HepG2 (cell line): ENCODE results near the gene SMARCB1. TPM values are rescaled to one million over a fixed set of nuclear protein-coding genes. Genes with fewer than 3 reads are reported as not detected.

Source experiments
- ATAC-seq: fragments of 200-7000 bp; cut with Tn5 transposase; 3 replicates; pipeline ENCODE4 v1.9.1; 2020; ENCODE audit warnings: mild to moderate bottlenecking, moderate library complexity
- Bru-seq: library from RNA; stranded (reverse); fragments of 400-500 nt; gene quantifications from one replicate; lab custom pipeline; 2021; lab: Mats Ljungman, UMichigan
- BruChase-seq, 2 experiments: library from RNA; stranded (reverse); fragments of 400-500 nt; gene quantifications; one replicate each; lab custom pipeline; 2021; lab: Mats Ljungman, UMichigan
- BruUV-seq: library from RNA; stranded (reverse); fragments of 400-500 nt; replicated peaks from 2 replicates; lab custom pipeline; 2021; lab: Mats Ljungman, UMichigan
- CTCF ChIA-PET: fragments of 300-600 bp; formaldehyde crosslinking; extraction: SDS; loops from one replicate; lab custom pipeline; 2021; ENCODE audit warnings: low total read pairs, inconsistent platforms, low intra/inter-chr PET ratio; lab: Yijun Ruan, JAX
- POLR2A ChIA-PET: fragments of 350-600 bp; sonication (Branson Sonifier 250); formaldehyde crosslinking; loops from one replicate; lab custom pipeline; 2020; ENCODE audit warnings: antibody characterized with exemption, inconsistent platforms; lab: Yijun Ruan, JAX
- DNase-seq: peaks from one replicate; pipeline ENCODE4 v3.0.0-alpha.2; 2015; ENCODE audit warnings: low spot score
- FAIRE-seq: peaks from 3 replicates; lab custom pipeline; 2011; peaks lifted over from hg19 to GRCh38; lab: Jason Lieb, UNC
- H2AFZ ChIP-seq: one replicate; pipeline ENCODE4 v1.6.1; 2011; ENCODE audit warnings: low read length, inconsistent platforms
- H3K27ac ChIP-seq: fragments of 300-600 bp; 3 replicates; pipeline ENCODE4 v1.8.0; 2011; ENCODE audit warnings: mixed run types, mild to moderate bottlenecking, mixed read lengths, low read length, inconsistent platforms; ENCODE audit not compliant: insufficient read depth; ENCODE audit errors: extremely low read length
- H3K27me3 ChIP-seq, 2 experiments: fragments of 200-600 bp in 1 of 2; 2 replicates in 1 of 2; 3 replicates in 1 of 2; pipeline versions ENCODE4 v1.6.0 to v1.8.0; 2011; ENCODE audit warnings: low read length in 2 of 2, mild to moderate bottlenecking in 2 of 2, moderate library complexity in 2 of 2, inconsistent platforms in 1 of 2; ENCODE audit not compliant: insufficient read depth in 2 of 2, control insufficient read depth in 1 of 2
- H3K36me3 ChIP-seq, 2 experiments: fragments of 200-600 bp in 1 of 2; replicated peaks in 1 of 2; 2 replicates in 1 of 2; 3 replicates in 1 of 2; pipeline versions ENCODE4 v1.5.1 to v1.8.0; 2011; ENCODE audit warnings: low read length in 2 of 2, inconsistent platforms in 1 of 2; ENCODE audit not compliant: insufficient read depth in 2 of 2, control insufficient read depth in 1 of 2
- H3K4me1 ChIP-seq: 2 replicates; pipeline ENCODE4 v1.5.1; 2012; ENCODE audit warnings: low read length, inconsistent platforms; ENCODE audit not compliant: insufficient read depth
- H3K4me2 ChIP-seq: 2 replicates; pipeline ENCODE4 v1.6.0; 2011; ENCODE audit warnings: low read depth, low read length, inconsistent platforms
- H3K4me3 ChIP-seq, 3 experiments: fragments of 200-600 bp in 1 of 3; sonication (generic), shearing (Covaris generic) in 1 of 3; replicated peaks in 1 of 3; 2 replicates each; pipeline ENCODE4 v1.5.1; 2011 to 2016; ENCODE audit warnings: low read length in 3 of 3, inconsistent platforms in 2 of 3, low read depth in 2 of 3, mild to moderate bottlenecking in 2 of 3, control low read depth in 1 of 3, mixed read lengths in 1 of 3; ENCODE audit not compliant: insufficient read depth in 1 of 3
- H3K79me2 ChIP-seq: one replicate; pipeline ENCODE4 v1.6.1; 2011; ENCODE audit warnings: low read length, inconsistent platforms; ENCODE audit not compliant: insufficient read depth
- H3K9ac ChIP-seq: 2 replicates; pipeline ENCODE4 v1.6.0; 2011; ENCODE audit warnings: mild to moderate bottlenecking, low read depth, low read length, inconsistent platforms; ENCODE audit not compliant: insufficient read depth
- H3K9me3 ChIP-seq: 2 replicates; pipeline ENCODE4 v1.5.1; 2012; ENCODE audit warnings: mild to moderate bottlenecking, low read length
- H4K20me1 ChIP-seq: 2 replicates; pipeline ENCODE4 v1.6.0; 2011; ENCODE audit warnings: inconsistent platforms, mild to moderate bottlenecking, low read length, moderate library complexity; ENCODE audit not compliant: insufficient read depth
- ASH2L ChIP-seq: fragments of 300-600, 200-600 bp; sonication (generic); IDR thresholded peaks from 2 replicates; pipeline ENCODE4 v1.7.0; 2017; ENCODE audit warnings: low read depth, mild to moderate bottlenecking, moderate library complexity, mixed read lengths, low read length; ENCODE audit not compliant: insufficient read length
- ATM ChIP-seq: fragments of 450-650 bp; IDR thresholded peaks from 2 replicates; pipeline ENCODE4 v1.7.1; 2017; ENCODE audit warnings: mild to moderate bottlenecking, borderline replicate concordance
- DPF2 ChIP-seq: sonication (generic); formaldehyde crosslinking; IDR thresholded peaks from 2 replicates; pipeline ENCODE4 v1.4.0; 2020; ENCODE audit warnings: mild to moderate bottlenecking, low read depth, missing genetic modification reagents, borderline replicate concordance
- KLF9 ChIP-seq: IDR thresholded peaks from 2 replicates; pipeline ENCODE4 v1.6.1; 2016; ENCODE audit warnings: low read depth
- MAZ ChIP-seq, 2 experiments: sonication (generic) in 1 of 2; formaldehyde crosslinking in 1 of 2; IDR thresholded peaks; 2 replicates each; pipeline versions ENCODE4 v1.5.0 to v1.6.1; 2012 to 2020; ENCODE audit warnings: low read depth in 2 of 2, mild to moderate bottlenecking in 2 of 2, borderline replicate concordance in 1 of 2, improper control_type of control experiment in 1 of 2, low read length in 1 of 2, missing genetic modification reagents in 1 of 2, moderate library complexity in 1 of 2
- MXD3 ChIP-seq: IDR thresholded peaks from 2 replicates; pipeline ENCODE4 v1.6.1; 2016; ENCODE audit warnings: mild to moderate bottlenecking, missing biosample characterization, missing genetic modification reagents
- RBM39 ChIP-seq: fragments of 200-400 bp; formaldehyde crosslinking; IDR thresholded peaks from one replicate; pipeline ENCODE4 v1.6.1; 2018; ENCODE audit warnings: antibody characterized with exemption, mild to moderate bottlenecking, low read depth, low read length; ENCODE audit not compliant: poor library complexity, severe bottlenecking
- SOX6 ChIP-seq, 2 experiments: fragments of 450-650 bp in 1 of 2; sonication (generic) in 1 of 2; formaldehyde crosslinking in 1 of 2; IDR thresholded peaks; 2 replicates each; pipeline versions ENCODE4 v1.4.0 to v1.6.1; 2017 to 2020; ENCODE audit warnings: antibody characterized with exemption in 1 of 2, mild to moderate bottlenecking in 1 of 2, missing genetic modification reagents in 1 of 2
- TBP ChIP-seq: sonication (generic); formaldehyde crosslinking; IDR thresholded peaks from 2 replicates; pipeline ENCODE4 v1.5.0; 2020; ENCODE audit warnings: missing genetic modification reagents
- ZFYVE20 ChIP-seq: sonication (generic); formaldehyde crosslinking; IDR thresholded peaks from 2 replicates; pipeline ENCODE4 v1.8.0; 2023; ENCODE audit warnings: low read depth, mild to moderate bottlenecking, moderate library complexity, missing genetic modification reagents, borderline replicate concordance
- ZNF30 ChIP-seq: sonication (generic); formaldehyde crosslinking; IDR thresholded peaks from 2 replicates; pipeline ENCODE4 v1.5.0; 2020; ENCODE audit warnings: mild to moderate bottlenecking, missing genetic modification reagents
- ZNF530 ChIP-seq: sonication (generic); formaldehyde crosslinking; IDR thresholded peaks from 2 replicates; pipeline ENCODE4 v1.5.0; 2020; ENCODE audit warnings: low read depth, mild to moderate bottlenecking, missing genetic modification reagents
- ZNF770 ChIP-seq: sonication (generic); formaldehyde crosslinking; IDR thresholded peaks from 2 replicates; pipeline ENCODE4 v1.5.0; 2020; ENCODE audit warnings: mild to moderate bottlenecking, missing genetic modification reagents
- WGBS: methylation state at CpG from one replicate; pipeline ENCODE4 v1.1.6; 2017; ENCODE audit warnings: low lambda C conversion rate; 5-methylcytosine and 5-hydroxymethylcytosine counted together
- in situ Hi-C: cut with HindIII; loops from 2 replicates; pipeline ENCODE4 v1.10.0; 2017; ENCODE audit warnings: low pct_unique_long_range_greater_than_20kb; ENCODE audit not compliant: extremely low pct_ligation_motif_present
- intact Hi-C: fragments of 100-400 bp; cut with micrococcal nuclease; formaldehyde crosslinking; loops from one replicate; pipeline ENCODE4 v1.10.0; 2022; ENCODE audit not compliant: unreplicated experiment
- long read RNA-seq, 2 experiments: library from RNA in 1 of 2; library from polyadenylated mRNA in 1 of 2; stranded (forward) in 1 of 2; unstranded in 1 of 2; transcript quantifications; one replicate each; pipeline ENCODE4 v2.0.0, GENCODE V29; 2019 to 2022
- polyA minus RNA-seq, 3 experiments: library from RNA; depleted of rRNA, polyadenylated mRNA; stranded (reverse); fragments of >200 nt; gene quantifications; 2 replicates each; pipeline ENCODE4 v1.2.3, GENCODE V29; 2011; ENCODE audit warnings: low replicate concordance in 1 of 3
- polyA plus RNA-seq, 8 experiments: library from polyadenylated mRNA; depleted of rRNA in 3 of 8; stranded (reverse) in 7 of 8; unstranded in 1 of 8; fragments of >200 nt; fragmentation: Illumina TruSeq in 4 of 8; extraction: Trizol in 4 of 8; gene quantifications; 2 replicates each; pipeline versions ENCODE4 v1.2.1 to v1.2.3, GENCODE V29; 2011 to 2016; ENCODE audit warnings: low read depth in 4 of 8, missing spikeins in 1 of 8, mixed read lengths in 1 of 8; ENCODE audit not compliant: insufficient read depth in 1 of 8
- total RNA-seq, 5 experiments: library from RNA; depleted of rRNA; stranded (reverse); fragments of >200 nt; fragmentation: Illumina TruSeq; extraction: Trizol; gene quantifications; 2 replicates each; pipeline ENCODE4 v1.2.3, GENCODE V29; 2016; ENCODE audit warnings: low read depth in 1 of 5

The SMARCB1 gene
- total RNA-seq (2016; rRNA removed; fragmentation: Illumina TruSeq; extraction: Trizol) (74.0 and 75.8 TPM in 2 replicates), polyA plus RNA-seq (2011; rRNA removed) (150 and 166 TPM in 2 replicates), polyA minus RNA-seq (2011; rRNA and poly(A)+ RNA removed; ENCODE audit: low replicate concordance) (77.2 and 97.6 TPM in 2 replicates), Bru-seq, nascent RNA (percentile 70 among the genes with signal in this experiment), BruChase-seq, experiment 1, labeled RNA remaining after a 6-hour chase (percentile 84 among the genes with signal in this experiment), BruChase-seq, experiment 2, labeled RNA remaining after a 2-hour chase (percentile 78 among the genes with signal in this experiment)
- total RNA-seq (2016; cell fraction: cytosol; rRNA removed; fragmentation: Illumina TruSeq; extraction: Trizol; ENCODE audit: low read depth): 49.5 and 56.5 TPM in 2 replicates
- total RNA-seq (2016; cell fraction: insoluble cytoplasmic fraction; rRNA removed; fragmentation: Illumina TruSeq; extraction: Trizol): 57.1 and 69.6 TPM in 2 replicates
- 60.2 and 66.9 TPM in 2 replicates for total RNA-seq (2016; cell fraction: membrane; rRNA removed; fragmentation: Illumina TruSeq; extraction: Trizol)
- total RNA-seq (2016; cell fraction: nucleus; rRNA removed; fragmentation: Illumina TruSeq; extraction: Trizol): 33.7 and 37.0 TPM in 2 replicates
- 110 and 129 TPM in 2 replicates for polyA plus RNA-seq (2011; cell fraction: cytosol; rRNA removed)
- polyA plus RNA-seq (2011; cell fraction: nucleus; rRNA removed): 88.0 and 96.6 TPM in 2 replicates
- polyA plus RNA-seq (2012): 99.4 and 113 TPM in 2 replicates
- polyA plus RNA-seq (2016; cell fraction: cytosol; fragmentation: Illumina TruSeq; extraction: Trizol; ENCODE audit: low read depth): 78.3 and 90.9 TPM in 2 replicates
- polyA plus RNA-seq (2016; cell fraction: insoluble cytoplasmic fraction; fragmentation: Illumina TruSeq; extraction: Trizol; ENCODE audit: low read depth): 127 and 143 TPM in 2 replicates
- polyA plus RNA-seq (2016; cell fraction: membrane; fragmentation: Illumina TruSeq; extraction: Trizol; ENCODE audit: low read depth): 82.2 and 92.9 TPM in 2 replicates
- polyA plus RNA-seq (2016; cell fraction: nucleus; fragmentation: Illumina TruSeq; extraction: Trizol; ENCODE audit: insufficient read depth, low read depth): 92.2 and 94.0 TPM in 2 replicates
- 35.3 and 48.0 TPM in 2 replicates for polyA minus RNA-seq (2011; cell fraction: cytosol; rRNA and poly(A)+ RNA removed)
- 55.2 and 55.9 TPM in 2 replicates for polyA minus RNA-seq (2011; cell fraction: nucleus; rRNA and poly(A)+ RNA removed)
- long read RNA-seq, experiment 1, full-length matches to known transcripts: 152 of 167 reads
- long read RNA-seq, experiment 1, partial matches to known transcripts: 8 of 167 reads
- long read RNA-seq, experiment 1, other reads (novel, unspliced or antisense): 7 of 167 reads
- long read RNA-seq, experiment 2, full-length matches to known transcripts: 236 of 308 reads
- long read RNA-seq, experiment 2, partial matches to known transcripts: 38 of 308 reads
- long read RNA-seq, experiment 2, other reads (novel, unspliced or antisense): 34 of 308 reads

- WGBS: 0% methylated on average over 17 of the region's 97 CpGs
- POLR2A ChIA-PET: interaction anchor here (0.6 to 7.1 kb wide), 7 partner anchors 12 to 70 kb away, joined by 3 to 201 read pairs (median 5); partner anchors contain the start of genes CHCHD10, MMP11 and SLC2A11
- FAIRE-seq (no peak), ATAC-seq (peak; percentile 43), DNase-seq (peak; percentile 70)
- no peaks in the 10 kb centered on the region for H3K9me3 ChIP-seq
- H3K36me3 ChIP-seq: peaks cover 4 to 7% of the 10 kb centered on the region in 2 experiments; a peak in 4 of 5 replicates
- peaks cover 44% of the 10 kb centered on the region for H3K79me2 ChIP-seq
- H3K27ac ChIP-seq: peak within 1 kb of the TSS; percentile 99
- intact Hi-C loops (loop anchor here (5.0 kb wide), 1 partner anchor 70 kb away; the partner anchor contains the start of gene SLC2A11), in situ Hi-C loops (no loop called here)
- H3K4me3 ChIP-seq: peak within 1 kb of the TSS; percentile 84 to 92 (median 90)
- H3K4me2 ChIP-seq: peak within 1 kb of the TSS; percentile 99
- peak within 1 kb of the TSS; percentile 58 for H2AFZ ChIP-seq
- no TSS peak for BruUV-seq
- peaks cover 71% of the 10 kb centered on the region for H3K4me1 ChIP-seq
- H4K20me1 ChIP-seq: peaks cover 23% of the 10 kb centered on the region
- H3K9ac ChIP-seq: peak within 1 kb of the TSS; percentile 99
- no peaks in the 10 kb centered on the region for H3K27me3 ChIP-seq
- CTCF ChIA-PET: no interaction called here
- TF ChIP-seq ZNF30 (CRISPR knock-in tag): no peak
- TF ChIP-seq ASH2L: peak; percentile 92
- TF ChIP-seq TBP (CRISPR knock-in tag): no peak
- TF ChIP-seq DPF2 (CRISPR knock-in tag): no peak
- no peak for TF ChIP-seq ATM
- TF ChIP-seq MAZ (IDR thresholded peaks at IDR 0.05; ENCODE audit: borderline replicate concordance, low read depth, low read length): 0 out of 2 replicates have a peak, but pooled peaks have one; percentile 31
- TF ChIP-seq MAZ (CRISPR knock-in tag; IDR thresholded peaks at IDR 0.05; ENCODE audit: low read depth): peak; percentile 59; the same call in 1 of the 2 replicates
- no peak; the same call in 1 of the 2 replicates for TF ChIP-seq ZNF770 (CRISPR knock-in tag)
- TF ChIP-seq ZFYVE20 (CRISPR knock-in tag): no peak
- TF ChIP-seq SOX6 (IDR thresholded peaks at IDR 0.05): no peak
- peak; percentile 26 for TF ChIP-seq SOX6 (CRISPR knock-in tag; IDR thresholded peaks at IDR 0.05)
- no peak for TF ChIP-seq ZNF530 (CRISPR knock-in tag)
- TF ChIP-seq RBM39: no peak
- no peak for TF ChIP-seq KLF9 (CRISPR knock-in tag)
- TF ChIP-seq MXD3 (CRISPR knock-in tag): 0 out of 2 replicates have a peak, but pooled peaks have one; percentile 34
Measured at GRCh38 chr22:23786752-23787599, at the start of gene SMARCB1. Gene SMARCB1 (plus strand): TSS chr22:23786966. CDS start chr22:23787170, 204 bp downstream.
